HepG2 (cell line): ENCODE data around the gene MADCAM1. TPM values are rescaled to one million over a fixed set of nuclear protein-coding genes. Genes with fewer than 3 reads are reported as not detected.

Source experiments
- CBFB ChIP-seq: sonication (generic); formaldehyde crosslinking; IDR thresholded peaks from 2 replicates; pipeline ENCODE4 v1.4.0; 2020; ENCODE audit warnings: missing genetic modification reagents
- FOXC1 ChIP-seq: sonication (generic); formaldehyde crosslinking; IDR thresholded peaks from 2 replicates; pipeline ENCODE4 v1.8.0; 2022; ENCODE audit warnings: mild to moderate bottlenecking, missing genetic modification reagents, borderline replicate concordance
- MBD4 ChIP-seq: IDR thresholded peaks from 2 replicates; pipeline ENCODE4 v1.6.1; 2012; ENCODE audit warnings: low read length, inconsistent platforms, borderline replicate concordance
- MEIS1 ChIP-seq: sonication (generic); formaldehyde crosslinking; IDR thresholded peaks from 2 replicates; pipeline ENCODE4 v1.9.0; 2021; ENCODE audit warnings: mild to moderate bottlenecking, missing genetic modification reagents, moderate library complexity, borderline replicate concordance
- NFKB2 ChIP-seq: sonication (generic); formaldehyde crosslinking; IDR thresholded peaks from 2 replicates; pipeline ENCODE4 v1.4.0; 2020; ENCODE audit warnings: missing genetic modification reagents, borderline replicate concordance
- REST ChIP-seq, 2 experiments: IDR thresholded peaks; 2 replicates each; pipeline ENCODE4 v1.6.1; 2011 to 2012; ENCODE audit warnings: low read length in 2 of 2, borderline replicate concordance in 1 of 2, low read depth in 1 of 2, mild to moderate bottlenecking in 1 of 2, moderate library complexity in 1 of 2
- RFX1 ChIP-seq: fragments of 450-650 bp; IDR thresholded peaks from 2 replicates; pipeline ENCODE4 v1.6.1; 2017
- SNRNP70 ChIP-seq: fragments of 200-400 bp; formaldehyde crosslinking; IDR thresholded peaks from 2 replicates; pipeline ENCODE4 v1.6.1; 2017; ENCODE audit warnings: mild to moderate bottlenecking, low read depth, low read length, moderate library complexity
- SP2 ChIP-seq: sonication (generic); formaldehyde crosslinking; IDR thresholded peaks from 2 replicates; pipeline ENCODE4 v1.5.1; 2020; ENCODE audit warnings: mild to moderate bottlenecking, missing genetic modification reagents
- THAP9 ChIP-seq: sonication (generic); formaldehyde crosslinking; IDR thresholded peaks from 2 replicates; pipeline ENCODE4; 2020; ENCODE audit warnings: missing genetic modification reagents, mild to moderate bottlenecking, borderline replicate concordance
- XBP1 ChIP-seq: sonication (generic); formaldehyde crosslinking; IDR thresholded peaks from 2 replicates; pipeline ENCODE4 v1.5.0; 2020; ENCODE audit warnings: missing genetic modification reagents
- ZNF274 ChIP-seq: sonication (generic); formaldehyde crosslinking; IDR thresholded peaks from 2 replicates; pipeline ENCODE4 v1.5.1; 2020; ENCODE audit warnings: mild to moderate bottlenecking, missing genetic modification reagents
- ZNF616 ChIP-seq: sonication (generic); formaldehyde crosslinking; IDR thresholded peaks from 2 replicates; pipeline ENCODE4 v1.5.0; 2020; ENCODE audit warnings: low read depth, mild to moderate bottlenecking, missing genetic modification reagents
- ZNF879 ChIP-seq: sonication (generic); formaldehyde crosslinking; IDR thresholded peaks from 2 replicates; pipeline ENCODE4 v1.8.1; 2023; ENCODE audit warnings: missing genetic modification reagents
- ZSCAN22 ChIP-seq: sonication (generic); formaldehyde crosslinking; IDR thresholded peaks from 2 replicates; pipeline ENCODE4 v1.4.0; 2020; ENCODE audit warnings: mild to moderate bottlenecking, missing genetic modification reagents
- polyA plus RNA-seq, 8 experiments: library from polyadenylated mRNA; depleted of rRNA in 3 of 8; stranded (reverse) in 7 of 8; unstranded in 1 of 8; fragments of >200 nt; fragmentation: Illumina TruSeq in 4 of 8; extraction: Trizol in 4 of 8; gene quantifications; 2 replicates each; pipeline versions ENCODE4 v1.2.1 to v1.2.3, GENCODE V29; 2011 to 2016; ENCODE audit warnings: low read depth in 4 of 8, missing spikeins in 1 of 8, mixed read lengths in 1 of 8; ENCODE audit not compliant: insufficient read depth in 1 of 8
- total RNA-seq, 5 experiments: library from RNA; depleted of rRNA; stranded (reverse); fragments of >200 nt; fragmentation: Illumina TruSeq; extraction: Trizol; gene quantifications; 2 replicates each; pipeline ENCODE4 v1.2.3, GENCODE V29; 2016; ENCODE audit warnings: low read depth in 1 of 5
- TF ChIP-seq, protein P1 (sequence below): sonication (generic); formaldehyde crosslinking; IDR thresholded peaks from 2 replicates; pipeline ENCODE4 v1.4.0; 2020; ENCODE audit warnings: low read depth, mild to moderate bottlenecking, missing genetic modification reagents
- TF ChIP-seq, protein P2 (sequence below): sonication (generic); formaldehyde crosslinking; IDR thresholded peaks from 2 replicates; pipeline ENCODE4 v1.8.0; 2022; ENCODE audit warnings: mild to moderate bottlenecking, missing genetic modification reagents, moderate library complexity

The MADCAM1 gene
- total and polyA plus RNA-seq, 2 of the 13 experiments (the other 11 are each of a cell fraction or from before 2014, with no cell fraction given), result 0.29 to 0.33 TPM

DNA sequence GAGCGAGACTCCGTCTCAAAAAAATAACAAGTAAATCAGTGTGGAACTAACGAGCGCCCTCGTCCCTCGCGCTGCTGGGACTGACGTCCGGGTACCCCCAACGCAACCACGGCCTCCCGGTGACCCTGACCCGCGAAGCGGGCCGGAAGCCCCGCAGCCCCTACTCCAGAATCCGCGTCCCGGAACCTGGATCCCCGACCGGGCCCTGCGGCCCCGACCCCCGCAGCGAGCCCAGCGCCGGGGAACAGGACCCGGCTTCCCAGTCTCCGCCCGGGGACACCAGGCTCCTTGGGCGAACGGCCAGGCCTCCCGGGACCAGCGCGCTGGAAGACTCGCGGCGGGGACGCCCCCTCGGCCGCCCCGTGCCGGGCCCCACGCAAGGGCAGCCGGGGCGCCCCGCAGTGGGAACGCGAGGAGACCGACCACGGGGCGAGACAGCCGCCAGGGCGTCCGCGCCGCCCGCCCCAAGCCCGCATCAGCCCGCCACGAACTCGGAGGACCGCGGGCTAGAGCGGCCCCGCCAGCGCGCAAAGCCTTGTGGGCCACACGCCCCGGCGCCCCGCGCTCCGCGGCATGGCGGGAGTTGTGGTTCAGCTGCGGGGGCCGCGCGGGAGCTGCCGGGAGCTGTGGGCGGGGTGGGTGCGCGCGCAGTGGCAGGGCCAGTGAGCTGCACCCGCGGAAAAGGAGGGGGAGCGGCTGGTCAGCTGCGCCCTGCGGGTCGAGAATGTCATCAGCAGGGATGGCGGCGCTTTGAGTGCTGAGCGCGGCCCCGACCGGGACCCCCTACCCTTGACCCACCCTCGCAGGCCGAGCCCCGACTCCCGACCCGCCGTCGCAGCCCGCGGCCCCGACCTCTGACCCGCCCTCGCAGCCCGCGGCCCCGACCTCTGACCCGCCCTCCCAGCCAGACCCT, 7.5 kb upstream of the MADCAM1 start (continued):
- TF ChIP-seq THAP9 (CRISPR knock-in tag) (no peak), ZNF879 (CRISPR knock-in tag) (no peak), RFX1 (no peak), SNRNP70 (no peak), ZSCAN22 (no peak; the same call in 1 of the 2 replicates), ZNF616 (no peak; the same call in 1 of the 2 replicates), MBD4 (no peak), XBP1 (CRISPR knock-in tag) (no peak), NFKB2 (CRISPR knock-in tag) (peak; percentile 44; the same call in 1 of the 2 replicates), MEIS1 (no peak), FOXC1 (CRISPR knock-in tag) (no peak), SP2 (CRISPR knock-in tag) (peak; percentile 44), REST (IDR thresholded peaks at IDR 0.05; ENCODE audit: borderline replicate concordance in 1 of 2, low read depth in 1 of 2, low read length in 2 of 2) (peak in 1 of 2 experiments; percentile 50; a peak in 1 of 4 replicates), ZNF274 (CRISPR knock-in tag) (no peak; the same call in 1 of the 2 replicates), CBFB (CRISPR knock-in tag) (peak; percentile 61)
- TF ChIP-seq, protein P1, sequence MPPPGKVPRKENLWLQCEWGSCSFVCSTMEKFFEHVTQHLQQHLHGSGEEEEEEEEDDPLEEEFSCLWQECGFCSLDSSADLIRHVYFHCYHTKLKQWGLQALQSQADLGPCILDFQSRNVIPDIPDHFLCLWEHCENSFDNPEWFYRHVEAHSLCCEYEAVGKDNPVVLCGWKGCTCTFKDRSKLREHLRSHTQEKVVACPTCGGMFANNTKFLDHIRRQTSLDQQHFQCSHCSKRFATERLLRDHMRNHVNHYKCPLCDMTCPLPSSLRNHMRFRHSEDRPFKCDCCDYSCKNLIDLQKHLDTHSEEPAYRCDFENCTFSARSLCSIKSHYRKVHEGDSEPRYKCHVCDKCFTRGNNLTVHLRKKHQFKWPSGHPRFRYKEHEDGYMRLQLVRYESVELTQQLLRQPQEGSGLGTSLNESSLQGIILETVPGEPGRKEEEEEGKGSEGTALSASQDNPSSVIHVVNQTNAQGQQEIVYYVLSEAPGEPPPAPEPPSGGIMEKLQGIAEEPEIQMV, result peak; percentile 79
- TF ChIP-seq, protein P2, sequence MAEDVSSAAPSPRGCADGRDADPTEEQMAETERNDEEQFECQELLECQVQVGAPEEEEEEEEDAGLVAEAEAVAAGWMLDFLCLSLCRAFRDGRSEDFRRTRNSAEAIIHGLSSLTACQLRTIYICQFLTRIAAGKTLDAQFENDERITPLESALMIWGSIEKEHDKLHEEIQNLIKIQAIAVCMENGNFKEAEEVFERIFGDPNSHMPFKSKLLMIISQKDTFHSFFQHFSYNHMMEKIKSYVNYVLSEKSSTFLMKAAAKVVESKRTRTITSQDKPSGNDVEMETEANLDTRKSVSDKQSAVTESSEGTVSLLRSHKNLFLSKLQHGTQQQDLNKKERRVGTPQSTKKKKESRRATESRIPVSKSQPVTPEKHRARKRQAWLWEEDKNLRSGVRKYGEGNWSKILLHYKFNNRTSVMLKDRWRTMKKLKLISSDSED (CRISPR knock-in tag), result no peak
